ENCODE results near the gene MACROD2. TPM values are rescaled to one million over a fixed set of nuclear protein-coding genes. Genes with fewer than 3 reads are reported as not detected.

The MACROD2 gene
- total RNA-seq, 4 donors from 2014 or later, result 4.0 to 14.1 (median 10.4) TPM

DNA sequence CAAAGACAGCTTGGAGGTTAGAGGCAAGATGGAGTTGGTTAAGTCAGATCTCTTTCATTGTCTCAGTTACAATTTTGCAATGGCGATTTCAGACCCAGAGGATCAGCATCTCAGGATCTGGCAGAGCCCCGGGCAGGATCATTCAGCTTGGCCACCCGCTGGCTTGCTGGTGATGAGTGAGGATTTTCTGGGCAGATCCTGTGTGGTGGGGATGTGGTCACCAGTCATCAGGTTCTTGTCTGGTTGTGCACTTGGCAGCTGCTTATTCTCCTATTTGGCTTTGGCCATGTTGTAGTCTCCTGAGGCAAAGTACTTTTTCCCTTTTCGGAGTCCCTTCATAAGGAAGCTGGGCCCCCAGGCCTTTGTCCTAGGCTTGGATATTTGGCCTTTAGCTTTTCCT, 1624.0 kb downstream of the MACROD2 start:
- Histone ChIP-seq H3K4me3 (no peak overlapping the region), H3K27me3 (no peaks in the 10 kb centered on the region), H3K4me1 (peaks cover 0 to 8% (median 0%) of the 10 kb centered on the region in 4 donors), H3K27ac (no peak overlapping the region), H3K36me3 (no peaks in the 10 kb centered on the region), H3K9me3 (no peaks in the 10 kb centered on the region)
- 95 to 96% methylated on average over 4 of the region's 4 CpGs for WGBS, 2 donors
- TF ChIP-seq, protein P1, sequence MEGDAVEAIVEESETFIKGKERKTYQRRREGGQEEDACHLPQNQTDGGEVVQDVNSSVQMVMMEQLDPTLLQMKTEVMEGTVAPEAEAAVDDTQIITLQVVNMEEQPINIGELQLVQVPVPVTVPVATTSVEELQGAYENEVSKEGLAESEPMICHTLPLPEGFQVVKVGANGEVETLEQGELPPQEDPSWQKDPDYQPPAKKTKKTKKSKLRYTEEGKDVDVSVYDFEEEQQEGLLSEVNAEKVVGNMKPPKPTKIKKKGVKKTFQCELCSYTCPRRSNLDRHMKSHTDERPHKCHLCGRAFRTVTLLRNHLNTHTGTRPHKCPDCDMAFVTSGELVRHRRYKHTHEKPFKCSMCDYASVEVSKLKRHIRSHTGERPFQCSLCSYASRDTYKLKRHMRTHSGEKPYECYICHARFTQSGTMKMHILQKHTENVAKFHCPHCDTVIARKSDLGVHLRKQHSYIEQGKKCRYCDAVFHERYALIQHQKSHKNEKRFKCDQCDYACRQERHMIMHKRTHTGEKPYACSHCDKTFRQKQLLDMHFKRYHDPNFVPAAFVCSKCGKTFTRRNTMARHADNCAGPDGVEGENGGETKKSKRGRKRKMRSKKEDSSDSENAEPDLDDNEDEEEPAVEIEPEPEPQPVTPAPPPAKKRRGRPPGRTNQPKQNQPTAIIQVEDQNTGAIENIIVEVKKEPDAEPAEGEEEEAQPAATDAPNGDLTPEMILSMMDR (IDR thresholded peaks at IDR 0.05), result no peak
- no peak for DNase-seq (ENCODE audit: low spot score in 2 of 2)

DNA sequence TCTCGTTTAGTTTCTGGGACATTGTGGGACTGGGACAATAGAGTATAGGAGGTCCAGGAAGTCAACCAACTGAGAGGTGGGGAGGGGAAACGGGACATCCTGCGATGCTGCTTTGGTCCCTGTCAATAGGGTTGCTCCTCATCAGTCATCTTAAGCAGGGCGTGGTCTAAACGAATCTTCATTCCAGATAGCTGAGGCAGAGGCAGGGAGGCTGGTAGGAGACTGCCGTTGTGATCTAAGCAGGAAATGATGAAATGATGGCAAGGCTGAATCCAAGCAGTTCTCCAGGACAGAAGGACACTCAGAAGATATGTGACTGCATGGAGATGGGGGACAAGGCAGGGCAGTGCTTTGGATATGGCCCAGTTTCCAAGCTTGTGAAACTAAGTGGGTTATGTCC, 1624.5 kb downstream of the MACROD2 start:
- H3K36me3 ChIP-seq, result no peaks in the 10 kb centered on the region
- H3K4me3 ChIP-seq, result no peak overlapping the region
- peaks cover 0 to 3% (median 0%) of the 10 kb centered on the region in 4 donors for H3K4me1 ChIP-seq
- H3K9me3 ChIP-seq, result no peaks in the 10 kb centered on the region
- H3K27me3 ChIP-seq, result no peaks in the 10 kb centered on the region
- no peak overlapping the region for H3K27ac ChIP-seq
- no peak for DNase-seq (ENCODE audit: low spot score in 2 of 2)
- TF ChIP-seq, protein P1 (IDR thresholded peaks at IDR 0.05), result no peak
- TF ChIP-seq POLR2A (IDR thresholded peaks at IDR 0.05) (no peak), EP300 (IDR thresholded peaks at IDR 0.05) (no peak)
- 87 to 94% methylated on average over 6 of the region's 6 CpGs for WGBS, 2 donors

DNA sequence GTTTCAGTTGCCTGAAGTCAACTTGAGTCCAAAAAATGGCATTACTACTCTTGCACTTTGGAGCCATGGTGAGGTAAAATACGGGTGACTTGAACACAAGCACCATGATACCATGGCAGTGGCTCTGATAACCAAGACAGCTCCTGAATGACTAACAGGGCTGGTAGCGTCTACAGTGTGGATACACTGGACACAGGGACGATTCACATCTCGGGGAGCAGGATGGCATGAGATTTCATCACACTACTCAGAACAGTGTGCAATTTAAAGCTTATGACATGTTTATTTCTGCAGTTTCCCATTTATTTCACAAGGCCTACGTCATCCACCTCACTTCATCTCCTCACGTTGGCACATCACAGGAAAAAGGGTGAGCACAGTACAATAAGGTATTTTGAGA, 1627.1 kb downstream of the MACROD2 start:
- Histone ChIP-seq H3K4me3 (no peak overlapping the region), H3K4me1 (no peaks in the 10 kb centered on the region), H3K36me3 (no peaks in the 10 kb centered on the region), H3K27ac (no peak overlapping the region), H3K9me3 (no peaks in the 10 kb centered on the region), H3K27me3 (no peaks in the 10 kb centered on the region)
- WGBS, 2 donors, result 93 to 94% methylated on average over 6 of the region's 6 CpGs
- no peak for DNase-seq (ENCODE audit: low spot score in 2 of 2)
- TF ChIP-seq EP300 (IDR thresholded peaks at IDR 0.05), result no peak
- TF ChIP-seq, protein P1 (IDR thresholded peaks at IDR 0.05), result no peak
- no peak for TF ChIP-seq POLR2A (IDR thresholded peaks at IDR 0.05)

DNA sequence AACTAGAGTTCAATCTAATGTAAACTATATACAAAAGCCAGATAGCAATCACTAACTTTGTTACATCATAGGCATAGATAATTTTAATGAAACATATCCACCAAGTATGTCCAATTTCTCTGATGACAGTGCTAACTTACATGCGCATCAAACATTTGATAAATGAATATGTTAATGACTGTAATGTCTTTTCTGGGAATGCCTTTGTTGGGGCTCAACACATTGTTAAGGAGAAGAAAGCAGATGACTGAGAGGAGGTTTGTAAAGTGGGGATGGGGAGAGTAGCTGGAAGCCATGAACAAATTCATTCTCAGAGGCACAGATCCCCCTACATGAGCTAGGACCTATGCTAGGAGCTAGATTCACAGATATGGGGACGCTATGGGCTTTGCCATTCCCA, 1627.9 kb downstream of the MACROD2 start:
- Histone ChIP-seq H3K36me3 (no peaks in the 10 kb centered on the region), H3K4me1 (no peaks in the 10 kb centered on the region), H3K4me3 (no peak overlapping the region), H3K27me3 (no peaks in the 10 kb centered on the region), H3K9me3 (no peaks in the 10 kb centered on the region), H3K27ac (no peak overlapping the region)
- 93 to 95% methylated on average over 2 of the region's 2 CpGs for WGBS, 2 donors
- no peak for DNase-seq (ENCODE audit: low spot score in 2 of 2)
- TF ChIP-seq POLR2A (IDR thresholded peaks at IDR 0.05), result no peak
- TF ChIP-seq, protein P1 (IDR thresholded peaks at IDR 0.05), result no peak
- no peak for TF ChIP-seq EP300 (IDR thresholded peaks at IDR 0.05)

DNA sequence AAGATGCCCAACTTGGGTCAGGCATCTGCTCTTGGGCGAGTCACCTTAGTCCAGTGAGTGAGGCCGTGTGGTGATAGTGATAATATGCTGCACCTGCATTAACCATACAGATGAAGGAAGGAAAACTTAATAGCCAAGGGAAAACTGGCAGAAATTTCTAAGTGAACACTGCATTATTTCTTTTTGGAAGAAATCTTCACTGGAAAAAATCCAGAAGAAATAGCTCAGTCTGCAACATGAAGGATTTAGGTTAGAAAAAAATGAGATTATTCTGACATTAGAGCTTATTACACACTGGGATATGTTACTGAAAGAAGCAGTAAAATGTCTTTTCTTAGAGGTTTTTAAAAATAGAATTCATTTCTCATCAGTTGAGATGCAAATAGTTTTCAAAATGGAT, 1630.7 kb downstream of the MACROD2 start:
- Histone ChIP-seq H3K27ac (no peak overlapping the region), H3K27me3 (no peaks in the 10 kb centered on the region), H3K4me3 (no peak overlapping the region), H3K9me3 (no peaks in the 10 kb centered on the region), H3K36me3 (no peaks in the 10 kb centered on the region), H3K4me1 (no peaks in the 10 kb centered on the region)
- no peak for DNase-seq (ENCODE audit: low spot score in 2 of 2)
- 67 to 74% methylated on average over 2 of the region's 2 CpGs for WGBS, 2 donors
- TF ChIP-seq POLR2A (IDR thresholded peaks at IDR 0.05) (no peak), EP300 (IDR thresholded peaks at IDR 0.05) (no peak)
- TF ChIP-seq, protein P1 (IDR thresholded peaks at IDR 0.05), result no peak

Measured in tibial nerve (tissue), 4 donors.